GM19239 (cell line): ENCODE measurements around the gene ACTG2.

Experiments used
- DNase-seq: peaks from one replicate; pipeline ENCODE4 v3.0.0; 2011; ENCODE audit warnings: low spot score; ENCODE audit not compliant: insufficient read length
- FAIRE-seq: peaks from 2 replicates; lab custom pipeline; 2011; peaks lifted over from hg19 to GRCh38; lab: Jason Lieb, UNC

Gene ACTG2

DNA sequence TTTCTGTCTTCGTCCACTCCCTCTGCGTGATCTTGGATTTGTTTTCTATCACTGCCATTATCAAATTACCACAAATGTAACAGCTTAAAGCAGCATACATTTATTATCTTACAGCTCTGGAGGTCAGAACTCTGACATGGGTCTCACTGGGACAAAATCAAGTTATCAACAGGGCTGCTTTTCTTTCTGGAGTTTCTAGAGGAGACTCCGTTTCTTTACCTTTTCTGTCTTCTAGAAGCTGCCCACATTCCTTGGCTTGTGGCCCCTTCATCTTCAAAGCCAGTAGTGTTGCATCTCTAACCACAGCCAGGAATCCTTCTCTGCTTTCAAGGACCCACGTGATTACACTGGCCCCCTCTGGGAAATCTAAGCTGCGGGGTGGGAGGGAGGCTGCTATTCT, 70.0 kb downstream of the ACTG2 start:
- FAIRE-seq, result no peak
- DNase-seq, result no peak

DNA sequence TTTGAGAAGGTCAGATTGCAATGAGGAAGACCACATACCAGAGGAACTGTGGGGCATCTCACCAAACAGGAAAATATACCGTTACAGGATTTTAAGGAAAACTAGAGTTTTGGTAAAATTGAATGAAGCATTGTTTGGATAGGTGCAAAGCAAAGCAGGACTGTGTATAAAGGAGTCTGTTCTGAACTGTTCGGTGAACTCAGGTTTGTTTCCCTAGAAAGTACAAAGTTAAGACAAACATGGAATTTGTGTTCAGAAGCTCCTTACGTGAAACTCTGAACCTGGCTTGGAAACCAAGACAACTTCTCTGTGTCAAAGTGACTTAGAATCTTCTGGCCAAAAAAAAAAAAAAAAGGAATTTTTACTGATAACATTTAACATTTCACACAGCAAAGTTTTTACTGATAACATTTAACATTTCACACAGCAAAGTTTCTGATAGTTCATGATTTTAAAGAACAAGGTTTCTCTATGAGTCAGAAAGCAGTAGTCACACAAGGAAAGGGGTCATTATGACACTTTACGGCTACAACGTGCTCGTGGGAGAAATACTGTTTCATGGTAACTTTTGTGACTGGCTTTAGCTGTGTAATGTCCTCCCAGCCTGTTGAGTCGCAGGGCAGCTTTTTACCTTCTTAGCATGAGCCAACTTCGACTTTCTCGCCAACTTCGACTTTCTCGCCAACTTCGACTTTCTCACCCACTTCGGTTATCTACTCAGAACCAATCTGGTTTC, 70.7 kb downstream of the ACTG2 start:
- no peak for DNase-seq
- FAIRE-seq, result peak; percentile 53

DNA sequence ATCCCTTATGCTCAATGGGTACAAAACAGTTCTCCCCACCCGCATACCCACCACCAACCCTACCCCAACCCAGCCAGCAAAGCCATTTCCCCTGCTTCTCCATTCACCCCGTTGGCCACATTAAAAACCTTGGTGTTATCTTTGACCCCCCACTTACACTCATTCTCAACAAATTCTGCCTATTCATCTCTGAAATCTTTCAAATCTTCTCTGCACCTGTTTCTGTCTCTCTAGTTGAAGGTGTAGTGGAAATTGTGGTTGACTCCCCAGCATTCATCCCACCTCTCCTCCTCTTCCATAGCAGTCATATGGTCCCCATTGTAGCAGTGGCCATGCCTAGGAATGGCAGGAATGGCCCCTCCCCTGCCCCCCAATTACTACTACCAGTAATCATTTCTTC, 71.4 kb downstream of the ACTG2 start:
- FAIRE-seq (no peak), DNase-seq (no peak)

DNA sequence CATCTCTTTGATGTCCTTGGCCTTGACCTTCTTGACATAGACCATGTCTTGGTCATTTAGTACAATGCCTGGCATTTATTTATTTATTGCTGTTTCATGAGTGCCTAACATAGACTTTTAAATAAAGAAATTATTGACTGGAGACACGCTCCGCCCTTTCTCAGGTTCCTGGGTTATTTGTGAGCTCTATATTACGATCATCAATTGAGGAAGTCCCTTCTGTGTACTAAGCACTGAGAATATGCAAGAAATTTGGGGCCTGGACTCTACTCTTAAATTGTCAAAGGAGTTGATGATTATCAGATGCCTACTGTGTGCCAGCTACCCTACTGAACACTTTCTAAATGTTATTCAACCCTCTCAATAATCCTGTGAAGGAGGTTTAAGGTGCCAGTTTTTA, 72.2 kb downstream of the ACTG2 start:
- DNase-seq (no peak), FAIRE-seq (no peak)

DNA sequence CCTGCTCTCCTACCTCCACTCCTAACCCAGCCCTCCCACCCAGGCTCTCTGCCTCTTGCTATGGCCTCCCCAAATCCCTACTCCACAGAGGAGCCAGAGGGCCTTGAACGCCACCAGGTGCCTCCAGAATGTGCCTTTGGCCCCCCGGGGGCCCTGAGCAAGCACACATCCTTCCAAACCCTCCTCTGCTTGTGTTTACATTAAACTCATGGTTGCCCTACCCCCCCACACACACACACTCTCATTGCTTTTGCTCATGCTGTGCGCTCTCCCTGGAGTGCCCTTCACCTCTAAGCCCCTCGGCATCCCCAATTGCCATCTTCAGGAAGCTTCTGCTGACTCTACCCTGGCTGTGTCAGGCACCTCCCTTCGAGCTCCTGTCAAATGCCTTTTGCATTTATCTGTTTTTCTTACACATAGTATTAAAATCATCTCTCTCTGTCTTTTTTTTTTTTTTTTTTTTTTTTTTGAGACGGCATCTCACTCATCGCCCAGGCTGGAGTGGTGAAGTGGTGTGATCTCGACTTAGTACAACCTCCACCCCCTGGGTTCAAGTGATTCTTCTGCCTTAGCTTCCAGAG, 75.6 kb downstream of the ACTG2 start:
- FAIRE-seq, result no peak

DNA sequence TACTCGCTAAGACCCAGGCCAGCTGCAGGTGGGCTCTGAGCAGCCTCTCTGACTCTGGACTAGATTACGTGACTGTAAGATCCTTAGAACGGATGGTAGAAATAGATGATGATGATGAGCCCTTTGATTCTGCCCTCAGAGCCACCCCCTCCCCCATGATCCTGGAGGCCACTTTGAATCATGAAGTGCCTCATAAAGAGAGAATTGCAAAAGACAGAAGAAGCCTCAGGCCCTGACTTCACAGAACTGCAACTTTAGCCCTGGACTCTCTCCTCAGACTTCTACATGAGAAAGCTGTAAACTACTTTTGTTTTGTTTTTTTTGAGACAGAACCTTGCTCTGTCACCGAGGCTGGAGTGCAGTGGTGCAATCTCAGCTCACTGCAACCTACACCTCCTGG, 76.5 kb downstream of the ACTG2 start:
- FAIRE-seq (no peak), DNase-seq (no peak)

More for the DNA sequence above, 75.6 kb downstream of the ACTG2 start:
- DNase-seq, result no peak
